CD4-positive, CD25-positive, alpha-beta regulatory T cell (primary cell): Measurements from ENCODE around the gene ALK. TPM values are rescaled to one million over a fixed set of nuclear protein-coding genes. Genes with fewer than 3 reads are reported as not detected.

Source experiments
- ATAC-seq, 2 donors: fragments of 150-1000 bp; cut with Tn5 transposase; one replicate each; pipeline ENCODE4 v1.10.0; 2021; ENCODE audit warnings: low read depth in 2 of 2, moderate number of reproducible peaks in 2 of 2, moderate library complexity in 1 of 2
- DNase-seq, 3 donors: peaks; one replicate each; pipeline versions ENCODE4 v3.0.0 to v3.0.0-alpha.2; 2012 to 2022; ENCODE audit warnings: mixed read lengths in 1 of 3
- H3K27ac ChIP-seq: one replicate; pipeline ENCODE4 v1.7.0; 2013; ENCODE audit warnings: mild to moderate bottlenecking, low read length; ENCODE audit not compliant: insufficient read depth, poor library complexity, severe bottlenecking
- H3K27me3 ChIP-seq: one replicate; pipeline ENCODE4 v1.7.0; 2013; ENCODE audit warnings: low read length; ENCODE audit not compliant: control insufficient read depth, insufficient read depth
- H3K36me3 ChIP-seq: one replicate; pipeline ENCODE4 v1.7.0; 2013; ENCODE audit warnings: mild to moderate bottlenecking, low read length, moderate library complexity; ENCODE audit not compliant: control insufficient read depth, insufficient read depth
- H3K4me1 ChIP-seq: 2 replicates; pipeline ENCODE4 v1.7.0; 2013; ENCODE audit warnings: mild to moderate bottlenecking, low read length; ENCODE audit not compliant: insufficient read depth, control insufficient read depth, poor library complexity, severe bottlenecking
- H3K4me3 ChIP-seq: one replicate; pipeline ENCODE4 v1.7.0; 2013; ENCODE audit warnings: low read depth, mild to moderate bottlenecking, low read length, moderate library complexity
- H3K9me3 ChIP-seq, 2 experiments: 1 replicate in 1 of 2; 2 replicates in 1 of 2; pipeline ENCODE4 v1.7.0; 2013; ENCODE audit warnings: low read length in 2 of 2, mild to moderate bottlenecking in 1 of 2, moderate library complexity in 1 of 2; ENCODE audit not compliant: control insufficient read depth in 2 of 2
- H3K27ac Mint-ChIP-seq, 3 donors: one replicate each; pipeline ENCODE4 v1.8.0; 2020 to 2022; ENCODE audit warnings: mild to moderate bottlenecking in 3 of 3, mixed read lengths in 3 of 3, moderate library complexity in 2 of 3
- H3K27me3 Mint-ChIP-seq: one replicate; pipeline ENCODE4 v1.8.0; 2022; ENCODE audit warnings: mild to moderate bottlenecking, mixed read lengths
- H3K36me3 Mint-ChIP-seq: one replicate; pipeline ENCODE4 v1.8.0; 2020; ENCODE audit warnings: mixed read lengths
- H3K4me1 Mint-ChIP-seq, 4 donors: one replicate each; pipeline ENCODE4 v1.8.0; 2020 to 2022; ENCODE audit warnings: mixed read lengths in 4 of 4, mild to moderate bottlenecking in 1 of 4
- H3K4me3 Mint-ChIP-seq, 4 donors: one replicate each; pipeline ENCODE4 v1.8.0; 2020 to 2022; ENCODE audit warnings: mild to moderate bottlenecking in 4 of 4, mixed read lengths in 4 of 4, moderate library complexity in 3 of 4
- H3K9me3 Mint-ChIP-seq, 7 donors: one replicate each; pipeline ENCODE4 v1.8.0; 2020 to 2022; ENCODE audit warnings: mixed read lengths in 7 of 7, mild to moderate bottlenecking in 3 of 7, moderate library complexity in 2 of 7
- polyA plus RNA-seq, 4 donors: library from polyadenylated mRNA; unstranded; fragments of 300-500 nt; fragmentation: Illumina TruSeq; gene quantifications; one replicate each; pipeline ENCODE4 v1.2.3, GENCODE V29; 2021
- total RNA-seq: library from RNA; stranded (reverse); gene quantifications from one replicate; pipeline ENCODE4 v1.2.3, GENCODE V29; 2022

ALK gene
- not detected for total RNA-seq
- not detected for polyA plus RNA-seq

DNA sequence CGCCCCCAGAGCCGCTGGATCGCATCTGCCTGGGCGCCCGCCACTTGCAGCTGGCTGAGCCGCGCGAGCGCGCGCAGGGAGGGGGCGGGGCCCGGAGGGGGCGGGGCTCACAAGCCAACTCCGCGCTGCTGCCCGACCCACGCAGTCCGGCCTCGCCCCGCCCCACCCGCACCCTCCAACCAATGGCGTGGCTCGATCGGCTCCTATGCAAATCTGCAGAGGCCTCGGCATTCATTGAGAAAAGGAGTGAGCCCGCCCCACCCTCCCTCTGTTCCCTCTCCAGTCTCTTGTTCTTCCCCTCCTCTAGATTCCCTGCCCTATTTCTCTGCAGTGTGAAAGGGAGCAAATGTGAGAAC lies at the start of gene ALK:
Gene ALK, minus strand, starts transcription at position 27 of the 356 bp plus-strand sequence. CDS start 927 bp downstream, outside the sequence.
- DNase-seq (peak in 2 of 3 donors; percentile 18 to 67), ATAC-seq (peak; percentile 48 to 52)
- no peak within 1 kb of the TSS for H3K4me3 ChIP-seq
- no peak within 1 kb of the TSS for H3K27ac ChIP-seq
- H3K36me3 Mint-ChIP-seq, result no peaks in the 10 kb centered on the region
- peaks cover 63% of the 10 kb centered on the region for H3K27me3 Mint-ChIP-seq
- peaks cover 0 to 3% (median 1%) of the 10 kb centered on the region in 7 donors for H3K9me3 Mint-ChIP-seq
- no peaks in the 10 kb centered on the region for H3K9me3 ChIP-seq
- H3K27me3 ChIP-seq, result peaks cover 21% of the 10 kb centered on the region
- H3K4me1 Mint-ChIP-seq, result peaks cover 0 to 19% (median 5%) of the 10 kb centered on the region in 4 donors
- H3K27ac Mint-ChIP-seq, result no peak within 1 kb of the TSS
- no peaks in the 10 kb centered on the region for H3K36me3 ChIP-seq
- peak within 1 kb of the TSS in 3 of 4 donors; percentile 49 to 76 (median 74) for H3K4me3 Mint-ChIP-seq
- peaks cover 3% of the 10 kb centered on the region for H3K4me1 ChIP-seq

GRCh38 chr2:29966266-29966665 lies 44.9 kb upstream of the ALK start:
- Mint-ChIP-seq H3K4me1 (no peaks in the 10 kb centered on the region), H3K27me3 (peaks cover 5% of the 10 kb centered on the region), H3K36me3 (no peaks in the 10 kb centered on the region), H3K4me3 (no peak overlapping the region), H3K9me3 (peaks cover 0 to 5% (median 0%) of the 10 kb centered on the region in 7 donors), H3K27ac (no peak overlapping the region)
- Histone ChIP-seq H3K4me3 (no peak overlapping the region), H3K4me1 (no peaks in the 10 kb centered on the region), H3K27ac (no peak overlapping the region), H3K27me3 (peaks cover 6% of the 10 kb centered on the region), H3K36me3 (no peaks in the 10 kb centered on the region), H3K9me3 (no peaks in the 10 kb centered on the region)
- ATAC-seq (no peak), DNase-seq (no peak)

- no peak for DNase-seq
- peaks cover 8% of the 10 kb centered on the region for H3K27me3 ChIP-seq
- Mint-ChIP-seq H3K27me3 (peaks cover 5% of the 10 kb centered on the region), H3K36me3 (no peaks in the 10 kb centered on the region), H3K9me3 (peaks cover 0 to 3% (median 0%) of the 10 kb centered on the region in 7 donors), H3K4me3 (no peak overlapping the region), H3K27ac (no peak overlapping the region), H3K4me1 (no peaks in the 10 kb centered on the region)
- H3K4me3 ChIP-seq, result no peak overlapping the region
- no peaks in the 10 kb centered on the region for H3K36me3 ChIP-seq
- H3K4me1 ChIP-seq, result no peaks in the 10 kb centered on the region
- H3K27ac ChIP-seq, result no peak overlapping the region
- H3K9me3 ChIP-seq, result no peaks in the 10 kb centered on the region
- ATAC-seq, result no peak
These were observed 42.7 kb upstream of the ALK start for GRCh38 chr2:29963972-29964570.

DNA sequence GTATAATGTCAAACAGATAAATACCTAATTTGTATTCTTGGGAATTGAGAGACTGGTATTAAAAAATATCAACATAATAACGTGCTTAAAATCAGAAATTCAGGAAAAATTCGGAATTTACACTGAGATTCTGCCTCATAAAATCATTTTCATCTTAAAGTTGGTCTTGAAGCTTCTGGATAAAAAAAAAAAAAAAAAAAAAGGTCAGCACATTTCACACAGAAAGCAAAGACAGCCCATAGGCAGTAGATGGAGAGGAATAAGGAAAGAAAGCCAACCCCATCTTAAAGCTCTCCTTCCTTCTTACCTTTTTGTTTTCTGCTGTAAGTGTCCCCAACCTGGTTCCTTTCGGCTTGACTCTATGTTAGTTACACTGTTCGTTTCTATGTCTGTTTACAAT lies 41.5 kb upstream of the ALK start:
- peaks cover 0 to 3% (median 0%) of the 10 kb centered on the region in 7 donors for H3K9me3 Mint-ChIP-seq
- peaks cover 9% of the 10 kb centered on the region for H3K27me3 ChIP-seq
- H3K4me3 ChIP-seq, result no peak overlapping the region
- no peak overlapping the region for H3K4me3 Mint-ChIP-seq
- DNase-seq (no peak), ATAC-seq (no peak)
- H3K27ac Mint-ChIP-seq, result no peak overlapping the region
- H3K4me1 Mint-ChIP-seq, result no peaks in the 10 kb centered on the region
- peaks cover 5% of the 10 kb centered on the region for H3K27me3 Mint-ChIP-seq
- no peaks in the 10 kb centered on the region for H3K36me3 Mint-ChIP-seq
- no peaks in the 10 kb centered on the region for H3K36me3 ChIP-seq
- no peaks in the 10 kb centered on the region for H3K4me1 ChIP-seq
- H3K9me3 ChIP-seq, result no peaks in the 10 kb centered on the region
- H3K27ac ChIP-seq, result no peak overlapping the region

DNA sequence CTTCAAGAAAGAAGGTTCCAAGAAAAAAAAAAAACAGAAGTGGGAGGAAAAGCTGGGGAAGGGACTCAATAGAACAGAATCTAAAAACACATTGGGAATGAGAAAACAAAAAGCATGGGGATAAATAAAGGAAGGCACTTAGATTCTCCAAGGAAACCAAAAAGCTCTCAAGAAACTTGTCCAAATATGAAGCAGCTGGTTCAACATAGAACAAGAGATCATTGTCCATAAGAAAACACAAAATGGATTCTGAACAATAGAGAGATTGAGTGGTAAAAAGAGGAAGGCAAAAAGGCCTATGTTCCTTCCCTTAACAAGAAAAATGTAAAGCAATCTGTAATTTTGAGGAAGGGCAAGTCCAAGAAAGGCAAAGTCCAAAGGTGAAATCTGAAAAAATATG lies 32.9 kb upstream of the ALK start:
- H3K36me3 ChIP-seq, result no peaks in the 10 kb centered on the region
- DNase-seq, result no peak
- Mint-ChIP-seq H3K4me1 (no peaks in the 10 kb centered on the region), H3K4me3 (no peak overlapping the region), H3K27ac (no peak overlapping the region), H3K27me3 (peaks cover 1% of the 10 kb centered on the region), H3K36me3 (no peaks in the 10 kb centered on the region), H3K9me3 (peaks cover 0 to 8% (median 0%) of the 10 kb centered on the region in 7 donors)
- H3K27me3 ChIP-seq, result peaks cover 4% of the 10 kb centered on the region
- H3K4me1 ChIP-seq, result no peaks in the 10 kb centered on the region
- H3K4me3 ChIP-seq, result no peak overlapping the region
- no peak for ATAC-seq
- H3K9me3 ChIP-seq, result no peaks in the 10 kb centered on the region
- H3K27ac ChIP-seq, result no peak overlapping the region

DNA sequence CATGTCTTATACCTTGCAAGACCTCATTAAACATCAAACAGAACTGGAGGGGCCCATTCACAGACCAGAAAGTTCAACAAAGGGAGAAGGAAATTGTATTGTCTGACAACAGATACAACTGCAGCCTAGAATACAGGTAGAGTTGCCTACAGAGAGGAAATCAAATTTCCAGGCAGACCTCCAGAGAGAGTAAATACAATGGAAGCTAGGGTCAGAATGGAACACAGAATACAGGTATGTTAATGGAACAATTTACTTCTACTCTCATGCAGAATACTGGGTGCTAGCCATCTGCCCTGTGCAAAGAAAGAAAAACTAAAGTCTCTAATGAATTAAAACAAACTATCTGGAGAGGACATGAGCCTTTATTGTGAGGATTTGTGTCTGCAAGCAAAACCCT lies 31.6 kb upstream of the ALK start:
- Mint-ChIP-seq H3K36me3 (no peaks in the 10 kb centered on the region), H3K4me3 (no peak overlapping the region), H3K27ac (no peak overlapping the region), H3K9me3 (peaks cover 0 to 8% (median 0%) of the 10 kb centered on the region in 7 donors), H3K4me1 (no peaks in the 10 kb centered on the region), H3K27me3 (peaks cover 4% of the 10 kb centered on the region)
- ATAC-seq, result no peak
- Histone ChIP-seq H3K4me1 (no peaks in the 10 kb centered on the region), H3K4me3 (no peak overlapping the region), H3K27me3 (peaks cover 3% of the 10 kb centered on the region), H3K27ac (no peak overlapping the region), H3K9me3 (no peaks in the 10 kb centered on the region), H3K36me3 (no peaks in the 10 kb centered on the region)
- DNase-seq, result no peak

DNA sequence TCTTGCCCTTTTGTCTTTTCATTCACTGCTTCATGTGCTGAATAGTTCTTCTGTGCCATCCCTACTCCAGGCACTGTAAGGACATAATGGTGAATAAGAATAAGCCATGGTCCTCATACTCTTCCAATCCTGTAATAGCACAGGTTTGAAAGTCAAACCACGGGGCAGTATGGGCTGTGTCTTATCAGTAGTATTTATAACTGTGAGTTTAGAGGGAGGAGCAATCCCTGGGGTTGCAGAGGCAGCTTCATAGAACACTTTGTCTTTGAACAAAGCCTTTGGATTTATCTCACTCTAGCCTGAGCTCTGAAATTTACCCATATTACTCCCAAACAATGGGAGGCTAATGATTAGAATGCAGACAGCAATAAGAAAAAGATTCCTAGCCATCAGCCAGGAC lies 30.2 kb upstream of the ALK start:
- Mint-ChIP-seq H3K36me3 (no peaks in the 10 kb centered on the region), H3K4me1 (no peaks in the 10 kb centered on the region), H3K27ac (no peak overlapping the region), H3K27me3 (peaks cover 4% of the 10 kb centered on the region), H3K9me3 (peaks cover 0 to 13% (median 0%) of the 10 kb centered on the region in 7 donors), H3K4me3 (no peak overlapping the region)
- H3K4me1 ChIP-seq, result no peaks in the 10 kb centered on the region
- H3K27me3 ChIP-seq, result peaks cover 2% of the 10 kb centered on the region
- no peak overlapping the region for H3K4me3 ChIP-seq
- ATAC-seq (no peak), DNase-seq (no peak)
- no peaks in the 10 kb centered on the region for H3K9me3 ChIP-seq
- no peaks in the 10 kb centered on the region for H3K36me3 ChIP-seq
- no peak overlapping the region for H3K27ac ChIP-seq

DNA sequence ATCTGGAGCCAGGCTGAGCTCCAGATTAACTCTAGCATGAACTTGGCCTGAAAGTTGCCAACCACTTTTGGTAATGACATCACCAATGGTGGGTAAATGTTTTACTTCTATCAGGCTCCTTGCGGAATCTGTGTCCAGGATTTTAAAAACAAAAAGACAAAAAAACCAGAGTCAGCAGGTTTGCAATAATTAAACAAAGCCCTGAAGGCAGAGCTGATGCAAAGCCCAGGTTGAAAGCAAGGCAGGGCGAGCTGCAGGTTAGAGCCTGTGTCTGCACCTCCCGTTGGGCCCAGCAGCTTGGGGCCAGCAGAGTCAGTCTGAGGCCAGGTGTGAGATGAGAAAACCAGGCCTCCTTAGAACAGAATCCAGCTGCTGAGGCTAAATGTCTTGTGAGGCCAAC lies 29.1 kb upstream of the ALK start:
- H3K27ac Mint-ChIP-seq, result no peak overlapping the region
- H3K36me3 ChIP-seq, result no peaks in the 10 kb centered on the region
- H3K9me3 ChIP-seq, result no peaks in the 10 kb centered on the region
- no peak overlapping the region for H3K27ac ChIP-seq
- no peak overlapping the region for H3K4me3 ChIP-seq
- no peak for DNase-seq
- no peak for ATAC-seq
- no peaks in the 10 kb centered on the region for H3K36me3 Mint-ChIP-seq
- peaks cover 4% of the 10 kb centered on the region for H3K27me3 Mint-ChIP-seq
- H3K9me3 Mint-ChIP-seq, result peaks cover 0 to 13% (median 0%) of the 10 kb centered on the region in 7 donors
- H3K27me3 ChIP-seq, result peaks cover 2% of the 10 kb centered on the region
- no peaks in the 10 kb centered on the region for H3K4me1 ChIP-seq
- no peaks in the 10 kb centered on the region for H3K4me1 Mint-ChIP-seq
- no peak overlapping the region for H3K4me3 Mint-ChIP-seq
